GM18861 (cell line): ENCODE results near the gene SPRR3.

Experiments used
- ATAC-seq: cut with Tn5 transposase; IDR thresholded peaks from one replicate; pipeline ENCODE4 v1.9.1; 2021; ENCODE audit not compliant: unreplicated experiment

Gene SPRR3

GRCh38 chr1:153040950-153041631, 39.5 kb downstream of the SPRR3 start, which contains the start of gene SPRR2D:
Gene SPRR2D (minus strand): TSS chr1:153041120. CDS start chr1:153040346, 774 bp downstream.
- ATAC-seq = no peak

- ATAC-seq = no peak
Measured at GRCh38 chr1:153049211-153049610, 47.7 kb downstream of the SPRR3 start.
